Kidney glomerular epithelial cell (primary cell): ENCODE data around the gene GPR32.
"Not testable (repeated sequence)": the region's sequence is repeated elsewhere in the genome, so short reads cannot be mapped to it uniquely, and the experiment has no call there.

Experiments
- DNase-seq: peaks from one replicate; lab custom pipeline; 2025; lab: John Stamatoyannopoulos, UW

The GPR32 gene

GRCh38 chr19:50747141-50747540, 23.1 kb upstream of the GPR32 start:
- DNase-seq: not testable (repeated sequence)

DNA sequence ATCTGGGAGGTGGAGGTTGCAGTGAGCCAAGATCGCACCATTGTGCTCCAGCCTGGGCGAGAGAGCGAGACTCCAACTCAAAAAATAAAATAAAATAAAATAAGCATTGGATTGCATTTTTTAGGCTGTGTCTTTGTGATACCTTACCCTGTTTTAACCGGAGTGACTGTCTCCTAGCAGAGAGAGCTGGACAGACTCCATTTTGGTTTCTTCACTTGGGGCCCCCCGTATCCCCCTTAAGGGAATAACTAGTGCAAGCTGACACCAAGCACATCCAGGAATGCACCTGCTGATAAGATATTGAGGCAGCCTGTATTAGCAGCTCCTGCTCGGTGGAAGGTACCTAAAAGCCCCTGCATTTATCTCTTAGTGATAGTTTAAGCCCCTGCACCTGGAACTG, 20.8 kb upstream of the GPR32 start:
- DNase-seq: no peak

- DNase-seq: no peak
These were observed 20.3 kb upstream of the GPR32 start for GRCh38 chr19:50750010-50750409.

- no peak for DNase-seq
These were observed 16.4 kb upstream of the GPR32 start for GRCh38 chr19:50753879-50754278.

GRCh38 chr19:50756244-50756643, 14.0 kb upstream of the GPR32 start:
- DNase-seq: not testable (repeated sequence)

DNA sequence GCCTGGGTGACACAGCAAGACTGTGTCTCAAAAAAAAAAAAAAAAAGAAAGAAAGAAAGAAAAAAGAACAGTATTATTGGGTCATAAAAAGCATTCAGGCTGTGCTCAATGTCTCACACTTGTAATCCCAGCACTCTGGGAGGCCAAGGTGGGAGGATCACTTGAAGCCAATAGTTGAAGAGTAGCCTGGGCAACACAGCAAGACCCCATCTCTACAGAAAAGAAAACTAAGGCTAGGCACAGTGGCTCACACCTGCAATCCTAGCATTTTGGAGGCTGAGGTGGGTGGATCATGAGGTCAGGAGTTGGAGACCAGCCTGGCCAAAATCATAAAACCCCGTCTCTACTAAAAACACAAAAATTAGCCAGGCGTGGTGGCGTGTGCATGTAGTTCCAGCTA, 12.6 kb upstream of the GPR32 start:
- not testable (repeated sequence) for DNase-seq

GRCh38 chr19:50759076-50759475, 11.2 kb upstream of the GPR32 start:
- not testable (repeated sequence) for DNase-seq

DNA sequence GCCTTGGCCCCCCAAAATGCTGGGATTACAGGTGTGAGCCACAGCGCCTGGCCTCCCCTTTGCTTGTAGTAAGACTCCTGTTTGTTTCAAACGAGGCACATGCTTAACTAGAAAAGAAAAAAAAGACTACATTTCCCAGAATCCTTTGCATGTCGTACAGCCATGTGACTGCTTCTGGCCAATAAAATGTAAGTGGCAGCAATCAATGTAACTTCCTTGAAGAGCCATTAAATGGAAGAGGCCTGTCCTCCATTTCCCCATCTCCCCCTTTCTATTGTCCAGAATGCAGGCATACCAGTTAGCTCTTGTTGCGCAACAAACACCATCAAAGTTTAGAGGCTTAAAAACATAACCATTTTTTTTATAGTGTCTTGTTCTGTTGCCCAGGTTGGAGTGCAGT, 10.4 kb upstream of the GPR32 start:
- DNase-seq: no peak

DNA sequence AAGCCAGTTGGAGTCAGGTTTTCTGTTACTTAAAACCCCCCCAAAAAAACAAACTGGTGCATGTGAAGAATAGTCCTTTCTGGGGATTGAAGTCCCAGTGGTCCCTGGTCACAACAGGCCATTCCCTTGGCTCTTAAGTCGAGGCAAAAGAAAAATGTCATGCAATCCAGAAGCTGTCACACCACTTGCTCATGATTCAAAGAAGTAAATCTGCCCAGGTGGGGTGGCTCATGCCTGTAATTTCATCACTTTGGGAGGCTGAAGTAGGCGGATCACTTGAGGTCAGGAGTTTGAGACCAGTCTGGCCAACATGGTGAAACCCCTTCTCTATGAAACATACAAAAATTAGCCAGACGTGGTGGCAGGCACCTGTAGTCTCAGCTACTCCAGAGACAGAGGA, 8.8 kb upstream of the GPR32 start:
- DNase-seq: not testable (repeated sequence)

DNA sequence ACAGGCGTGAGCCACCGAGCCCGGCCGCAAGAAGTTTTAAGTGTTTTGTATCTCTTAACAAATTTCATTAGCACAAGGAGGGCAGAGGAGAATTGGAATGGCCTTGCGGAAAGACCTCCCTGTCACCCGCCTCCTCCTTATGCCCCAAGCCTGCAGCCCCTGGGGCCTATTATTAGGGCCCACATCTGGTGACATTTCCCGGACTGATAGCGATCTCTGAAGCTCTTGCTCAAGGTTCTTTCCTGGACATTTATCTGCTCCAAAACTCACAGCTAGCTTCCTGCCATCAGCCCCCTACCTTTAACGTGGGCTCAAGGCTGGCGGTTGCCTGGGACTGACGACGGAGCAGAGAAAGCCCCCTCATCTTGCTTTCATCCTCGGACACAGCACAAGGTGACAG, 6.7 kb upstream of the GPR32 start:
- DNase-seq: not testable (repeated sequence)

DNA sequence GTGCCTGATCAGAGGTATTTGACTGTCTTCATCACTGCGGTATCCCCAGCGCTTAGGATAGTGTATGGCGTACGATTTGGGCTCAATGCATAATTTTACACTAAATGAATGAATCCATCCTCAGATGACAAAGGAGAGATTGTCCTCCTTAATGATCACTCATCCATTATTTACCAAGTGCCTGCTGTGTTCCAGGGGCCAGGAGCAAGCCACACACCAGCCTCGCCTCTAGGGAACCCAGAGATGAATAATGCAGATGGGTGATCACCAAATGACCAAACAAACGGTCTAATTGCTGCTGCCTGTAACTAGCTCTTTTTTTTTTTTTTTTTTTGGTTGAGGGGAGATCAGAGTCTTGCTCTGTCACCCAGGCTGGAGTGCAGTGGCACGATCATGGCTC, 5.9 kb upstream of the GPR32 start:
- no peak for DNase-seq

DNA sequence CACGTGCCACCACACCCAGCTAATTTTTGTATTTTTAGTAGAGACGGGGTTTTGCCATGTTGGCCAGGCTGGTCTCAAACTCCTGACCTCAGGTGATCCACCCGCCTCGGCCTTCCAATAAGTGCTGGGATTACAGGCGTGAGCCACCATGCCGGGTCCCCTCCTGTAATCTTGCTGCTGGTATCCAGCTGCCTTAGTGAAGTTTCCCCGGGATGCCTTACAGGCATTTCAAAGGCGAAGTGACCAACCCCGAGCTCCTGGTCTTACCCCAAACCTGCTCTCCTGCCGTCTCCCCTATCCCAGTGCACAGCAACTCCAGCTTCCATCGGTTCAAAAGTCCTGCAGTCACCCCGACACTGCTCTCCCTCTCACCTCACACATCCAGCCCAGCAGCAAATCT, 3.5 kb upstream of the GPR32 start:
- DNase-seq: not testable (repeated sequence)

DNA sequence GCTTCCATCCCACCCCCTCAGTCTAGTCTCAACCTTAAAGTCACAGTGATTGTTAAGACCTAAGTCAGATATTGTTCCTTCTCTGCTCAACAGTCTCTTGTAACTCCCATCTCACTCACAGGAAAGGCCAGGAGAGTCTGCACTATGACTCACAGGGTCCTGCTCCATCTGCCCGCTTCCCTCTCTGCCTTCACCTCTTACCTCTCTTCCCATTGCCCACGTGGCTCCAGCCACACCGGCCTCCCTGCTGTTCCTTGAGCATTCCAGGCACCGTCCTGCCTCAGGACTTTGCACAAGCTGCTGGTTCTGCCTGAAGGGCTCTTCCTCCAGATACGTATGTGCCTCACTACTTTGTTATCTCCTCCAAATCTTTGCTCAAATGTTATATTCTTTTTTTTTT, 3.0 kb upstream of the GPR32 start:
- DNase-seq: not testable (repeated sequence)

- no peak for DNase-seq
These were observed 2.0 kb upstream of the GPR32 start for GRCh38 chr19:50768277-50768676.

DNA sequence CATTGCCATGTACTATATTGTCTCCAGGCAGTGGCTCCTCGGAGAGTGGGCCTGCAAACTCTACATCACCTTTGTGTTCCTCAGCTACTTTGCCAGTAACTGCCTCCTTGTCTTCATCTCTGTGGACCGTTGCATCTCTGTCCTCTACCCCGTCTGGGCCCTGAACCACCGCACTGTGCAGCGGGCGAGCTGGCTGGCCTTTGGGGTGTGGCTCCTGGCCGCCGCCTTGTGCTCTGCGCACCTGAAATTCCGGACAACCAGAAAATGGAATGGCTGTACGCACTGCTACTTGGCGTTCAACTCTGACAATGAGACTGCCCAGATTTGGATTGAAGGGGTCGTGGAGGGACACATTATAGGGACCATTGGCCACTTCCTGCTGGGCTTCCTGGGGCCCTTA, 624 bp downstream of the GPR32 start:
- DNase-seq: no peak

DNA sequence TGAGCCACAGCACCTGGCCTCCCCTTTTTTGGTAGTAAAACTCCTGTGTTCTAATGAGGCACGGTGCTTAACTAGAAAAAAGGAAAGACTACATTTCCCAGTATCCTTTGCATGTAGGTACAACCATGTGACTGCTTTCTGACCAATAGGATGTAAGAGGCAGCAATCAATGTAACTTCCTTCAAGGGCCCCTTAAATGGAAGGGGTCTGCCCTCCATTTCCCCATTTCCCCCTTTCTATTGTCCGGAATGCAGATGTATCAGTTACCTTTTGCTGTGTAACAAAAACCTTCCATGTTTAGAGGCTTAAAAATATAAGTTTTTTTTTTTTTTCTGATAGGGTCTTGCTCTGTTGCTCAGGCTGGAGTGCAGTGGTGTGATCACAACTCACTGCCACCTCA, 2.2 kb downstream of the GPR32 start:
- DNase-seq: no peak

GRCh38 chr19:50772912-50773311, 2.6 kb downstream of the GPR32 start:
- DNase-seq: not testable (repeated sequence)

DNA sequence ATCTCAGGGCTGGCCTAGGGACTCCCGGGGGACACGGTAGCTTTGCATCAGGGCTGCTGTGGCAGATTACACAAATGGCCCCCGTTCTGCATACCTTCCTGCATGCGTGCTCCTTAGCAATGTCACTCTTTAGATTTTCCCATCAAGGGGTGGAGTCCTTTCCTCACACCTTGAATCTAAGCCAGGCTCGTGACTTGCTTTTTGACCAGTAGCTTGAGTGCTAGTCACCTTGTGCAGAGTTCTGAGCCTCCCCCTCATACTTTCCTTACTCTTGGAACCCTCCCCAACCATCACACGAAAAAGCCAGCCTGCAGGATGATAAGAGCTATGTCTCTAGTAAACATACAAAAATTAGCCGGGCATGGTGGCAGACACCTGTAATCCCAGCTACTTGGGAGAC, 3.2 kb downstream of the GPR32 start:
- DNase-seq: not testable (repeated sequence)

- no peak for DNase-seq
These were observed 5.9 kb downstream of the GPR32 start for GRCh38 chr19:50776131-50776530.

GRCh38 chr19:50777261-50777660, 7.0 kb downstream of the GPR32 start:
- DNase-seq: no peak

GRCh38 chr19:50777830-50778303, 7.6 kb downstream of the GPR32 start:
- DNase-seq: no peak

- DNase-seq: no peak
These were observed 8.7 kb downstream of the GPR32 start for GRCh38 chr19:50778906-50779430.

- DNase-seq: peak; percentile 16
These were observed 9.5 kb downstream of the GPR32 start for GRCh38 chr19:50779504-50780457.
